OCI-LY3 (cell line): Measurements from ENCODE around the gene TNFRSF8.

Experiments
- H2AFZ ChIP-seq: fragments of 200-600, 300-600 bp; shearing (Covaris generic); 2 replicates; pipeline ENCODE4 v1.6.0; 2014; ENCODE audit warnings: antibody characterized with exemption, low read depth, low read length
- H3K27ac ChIP-seq: fragments of 200-600, 300-600 bp; sonication (generic); 2 replicates; pipeline ENCODE4 v1.5.1; 2014; ENCODE audit warnings: mild to moderate bottlenecking, low read length, moderate library complexity, mixed read lengths
- H3K27me3 ChIP-seq: fragments of 200-600, 300-600 bp; sonication (generic); 2 replicates; pipeline ENCODE4 v1.6.1; 2014; ENCODE audit warnings: low read depth, low read length, mixed read lengths
- H3K36me3 ChIP-seq: fragments of 200-600, 300-600 bp; sonication (generic); replicated peaks from 2 replicates; pipeline ENCODE3; 2014; ENCODE audit warnings: low read depth, low read length, mixed read lengths
- H3K4me1 ChIP-seq: fragments of 300-600, 200-600 bp; sonication (generic); 2 replicates; pipeline ENCODE4 v1.6.1; 2014; ENCODE audit warnings: low read length, mixed read lengths
- H3K4me2 ChIP-seq: fragments of 200-600, 300-600 bp; sonication (generic); 2 replicates; pipeline ENCODE4 v1.6.1; 2014; ENCODE audit warnings: low read length, mixed read lengths
- H3K4me3 ChIP-seq: fragments of 300-600, 200-600 bp; sonication (generic); 2 replicates; pipeline ENCODE4 v1.5.1; 2014; ENCODE audit warnings: antibody characterized with exemption, mild to moderate bottlenecking, low read length, moderate library complexity
- H3K79me2 ChIP-seq: fragments of 300-600, 200-600 bp; shearing (Covaris generic); 2 replicates; pipeline ENCODE4 v1.6.1; 2014; ENCODE audit warnings: mild to moderate bottlenecking, low read length, mixed read lengths
- H3K9ac ChIP-seq: fragments of 300-600, 200-600 bp; shearing (Covaris generic); 2 replicates; pipeline ENCODE4 v1.6.0; 2014; ENCODE audit warnings: mild to moderate bottlenecking, low read length, moderate library complexity
- H3K9me3 ChIP-seq: fragments of 200-600, 300-600 bp; shearing (Covaris generic); 2 replicates; pipeline ENCODE4 v1.6.1; 2014; ENCODE audit warnings: low read length, mixed read lengths; ENCODE audit not compliant: insufficient read depth
- H4K20me1 ChIP-seq: fragments of 200-600, 300-600 bp; sonication (generic); 2 replicates; pipeline ENCODE4 v1.6.1; 2016; ENCODE audit warnings: low read length, mixed read lengths; ENCODE audit not compliant: insufficient read depth
- CTCF ChIP-seq: fragments of 200-600, 300-600 bp; sonication (generic); IDR thresholded peaks from 2 replicates; pipeline ENCODE4 v1.5.1; 2014; ENCODE audit warnings: antibody characterized with exemption, low read length, low read depth
- EZH2phosphoT487 ChIP-seq: fragments of 200-600 bp; shearing (Covaris generic); IDR thresholded peaks from 2 replicates; pipeline ENCODE4 v1.6.1; 2018; ENCODE audit warnings: antibody characterized with exemption, mixed run types, low read depth

Gene TNFRSF8

GRCh38 chr1:12168451-12169160 lies 105.5 kb downstream of the TNFRSF8 start:
- H3K4me2 ChIP-seq: peak overlapping the region; percentile 98
- no peaks in the 10 kb centered on the region for H3K27me3 ChIP-seq
- H2AFZ ChIP-seq: no peak overlapping the region
- H3K9me3 ChIP-seq: no peaks in the 10 kb centered on the region
- H3K4me3 ChIP-seq: peak overlapping the region; percentile 91
- peaks cover 67% of the 10 kb centered on the region for H3K79me2 ChIP-seq
- TF ChIP-seq CTCF: no peak
- no peak for TF ChIP-seq EZH2phosphoT487
- peaks cover 60% of the 10 kb centered on the region for H3K4me1 ChIP-seq
- H3K36me3 ChIP-seq: peaks cover 34% of the 10 kb centered on the region
- H3K27ac ChIP-seq: no peak overlapping the region
- H3K9ac ChIP-seq: peak overlapping the region; percentile 87
- peaks cover 58% of the 10 kb centered on the region for H4K20me1 ChIP-seq

DNA sequence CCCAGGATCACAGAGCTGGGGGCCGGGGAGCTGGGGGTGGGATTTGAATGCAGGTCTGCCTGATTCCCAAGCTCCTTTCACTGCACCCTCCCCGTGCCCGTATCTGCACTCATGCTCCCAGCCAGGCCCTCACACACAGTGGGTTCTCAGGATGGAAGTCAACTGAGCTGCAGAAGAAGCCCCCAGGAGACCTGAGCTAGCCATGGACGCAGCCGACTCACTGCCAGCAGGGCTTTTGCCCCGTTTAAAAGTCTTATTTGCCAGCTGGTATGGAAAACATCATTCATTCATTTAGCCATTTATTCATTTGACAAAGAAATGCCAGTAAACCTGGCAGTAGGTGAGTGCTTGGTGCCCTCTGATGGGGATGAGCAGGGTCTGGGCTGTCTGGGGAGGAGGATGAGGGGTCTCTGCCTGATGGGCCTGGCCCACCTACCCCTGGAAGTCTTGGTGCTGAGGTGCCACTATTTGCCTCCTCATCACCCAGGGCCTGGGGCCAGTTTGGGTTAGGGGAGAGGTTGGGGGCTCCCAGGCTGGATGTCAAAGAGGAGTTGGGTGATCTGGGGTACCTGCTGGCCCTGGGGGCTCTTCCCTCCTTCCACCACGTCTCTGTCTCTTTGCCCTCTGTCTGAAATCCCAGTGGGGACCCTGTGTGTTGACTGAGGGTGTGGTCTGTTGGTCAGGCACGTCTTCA lies 106.5 kb downstream of the TNFRSF8 start:
- no peak overlapping the region for H3K9ac ChIP-seq
- no peak overlapping the region for H3K4me2 ChIP-seq
- H3K4me1 ChIP-seq: peaks cover 53% of the 10 kb centered on the region
- peaks cover 76% of the 10 kb centered on the region for H3K79me2 ChIP-seq
- no peaks in the 10 kb centered on the region for H3K27me3 ChIP-seq
- peaks cover 66% of the 10 kb centered on the region for H4K20me1 ChIP-seq
- H3K36me3 ChIP-seq: peaks cover 37% of the 10 kb centered on the region
- no peak overlapping the region for H3K27ac ChIP-seq
- no peak overlapping the region for H2AFZ ChIP-seq
- no peaks in the 10 kb centered on the region for H3K9me3 ChIP-seq
- TF ChIP-seq EZH2phosphoT487 (no peak), CTCF (no peak)
- H3K4me3 ChIP-seq: no peak overlapping the region

DNA sequence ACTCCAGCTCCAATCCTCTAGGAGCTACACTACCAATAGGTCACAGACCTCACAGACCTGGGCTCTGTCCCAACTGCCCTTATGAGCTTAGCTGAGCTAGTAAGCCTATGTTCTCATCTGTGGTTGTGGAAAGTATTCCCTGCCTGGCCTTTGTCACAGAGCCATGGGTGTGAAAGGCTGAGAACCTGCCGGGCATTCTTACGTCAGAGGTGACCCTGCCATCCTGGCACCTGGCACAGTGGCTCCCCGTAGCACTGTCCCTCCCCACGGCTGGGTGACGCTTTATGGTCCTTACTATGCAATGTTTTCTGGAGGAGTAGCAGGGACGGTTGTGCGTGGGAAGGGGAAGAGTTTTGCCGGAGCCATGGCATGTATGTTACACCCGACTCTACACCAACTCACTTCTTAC lies 107.2 kb downstream of the TNFRSF8 start:
- no peaks in the 10 kb centered on the region for H3K9me3 ChIP-seq
- H3K4me3 ChIP-seq: no peak overlapping the region
- peaks cover 46% of the 10 kb centered on the region for H3K4me1 ChIP-seq
- peaks cover 72% of the 10 kb centered on the region for H4K20me1 ChIP-seq
- H3K36me3 ChIP-seq: peaks cover 39% of the 10 kb centered on the region
- no peak for TF ChIP-seq EZH2phosphoT487
- no peak for TF ChIP-seq CTCF
- H3K27me3 ChIP-seq: no peaks in the 10 kb centered on the region
- H3K4me2 ChIP-seq: no peak overlapping the region
- H2AFZ ChIP-seq: no peak overlapping the region
- H3K79me2 ChIP-seq: peaks cover 83% of the 10 kb centered on the region
- H3K9ac ChIP-seq: no peak overlapping the region
- no peak overlapping the region for H3K27ac ChIP-seq

DNA sequence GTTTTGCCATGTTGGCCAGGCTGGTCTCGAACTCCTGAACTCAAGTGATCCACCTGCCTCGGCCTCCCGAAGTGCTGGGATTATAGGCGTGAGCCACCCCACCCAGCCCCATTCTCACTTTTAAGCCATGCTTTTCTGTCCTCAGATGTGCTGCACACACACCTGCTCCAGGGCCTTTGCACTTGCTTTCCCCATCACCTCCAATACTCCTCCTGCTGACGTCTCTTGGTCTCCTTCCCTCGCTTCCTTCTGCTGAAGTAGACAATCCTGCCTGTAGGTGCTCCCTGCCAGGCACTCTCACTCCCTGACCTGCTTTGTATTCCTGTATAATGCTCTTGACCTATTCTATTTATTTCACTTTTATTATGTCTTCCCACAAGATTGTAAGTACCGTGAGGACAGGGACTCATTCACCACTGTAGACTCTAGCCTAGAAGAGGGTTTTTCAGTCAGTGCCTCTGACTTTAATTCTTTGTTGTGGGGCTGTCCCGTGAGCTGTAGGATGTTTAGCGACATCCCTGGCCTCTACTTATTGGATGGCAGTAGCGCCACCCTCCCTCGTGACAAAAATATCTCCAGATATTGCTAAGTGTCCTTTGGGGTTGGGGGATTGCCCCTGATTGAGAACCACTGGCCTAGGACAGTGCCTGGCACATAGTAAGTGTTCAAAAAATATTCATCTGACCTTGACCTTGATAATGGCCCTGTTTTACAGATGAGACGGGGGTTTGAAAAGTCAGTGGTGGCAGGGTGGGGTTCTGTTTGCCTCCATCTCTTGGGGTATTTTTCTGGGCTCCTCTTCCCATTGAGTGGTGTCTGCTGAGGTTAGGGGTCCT lies 108.3 kb downstream of the TNFRSF8 start:
- TF ChIP-seq EZH2phosphoT487: no peak
- TF ChIP-seq CTCF: no peak
- Histone ChIP-seq H3K4me3 (no peak overlapping the region), H3K4me2 (peak overlapping the region; percentile 24; the same call in 1 of the 2 replicates), H3K36me3 (peaks cover 40% of the 10 kb centered on the region), H4K20me1 (peaks cover 82% of the 10 kb centered on the region), H3K27ac (no peak overlapping the region), H3K9ac (no peak overlapping the region), H2AFZ (no peak overlapping the region), H3K4me1 (peaks cover 36% of the 10 kb centered on the region), H3K9me3 (no peaks in the 10 kb centered on the region), H3K79me2 (peaks cover 94% of the 10 kb centered on the region), H3K27me3 (no peaks in the 10 kb centered on the region)
